Endodermal cell (in vitro differentiated cells): ENCODE data around the gene SPRTN. TPM values are rescaled to one million over a fixed set of nuclear protein-coding genes. Genes with fewer than 3 reads are reported as not detected.

ENCODE experiments used
- DNase-seq: peaks from one replicate; pipeline ENCODE4 v3.0.0-alpha.2; 2017
- H3K27ac ChIP-seq: 2 replicates; pipeline ENCODE4 v1.5.1; 2013; ENCODE audit warnings: mild to moderate bottlenecking, low read depth, low read length, moderate library complexity
- H3K27me3 ChIP-seq: 2 replicates; pipeline ENCODE4 v1.6.1; 2013; ENCODE audit warnings: mild to moderate bottlenecking, low read length, moderate library complexity; ENCODE audit not compliant: insufficient read depth, control insufficient read depth, poor library complexity, severe bottlenecking
- H3K36me3 ChIP-seq: 2 replicates; pipeline ENCODE4 v1.7.0; 2013; ENCODE audit warnings: mild to moderate bottlenecking, low read length, moderate library complexity; ENCODE audit not compliant: control insufficient read depth, insufficient read depth
- H3K4me1 ChIP-seq: one replicate; pipeline ENCODE4 v1.7.0; 2013; ENCODE audit warnings: low read length; ENCODE audit not compliant: control insufficient read depth, insufficient read depth
- H3K4me3 ChIP-seq: 2 replicates; pipeline ENCODE4 v1.5.1; 2013; ENCODE audit warnings: mild to moderate bottlenecking, low read length, moderate library complexity
- H3K9ac ChIP-seq: 2 replicates; pipeline ENCODE4 v1.6.1; 2013; ENCODE audit warnings: mild to moderate bottlenecking, low read length, moderate library complexity; ENCODE audit not compliant: poor library complexity, severe bottlenecking; ENCODE audit errors: extremely low read depth
- H3K9me3 ChIP-seq: 2 replicates; pipeline ENCODE4 v1.6.1; 2013; ENCODE audit warnings: mild to moderate bottlenecking, low read length, moderate library complexity; ENCODE audit not compliant: control insufficient read depth
- H3K27ac Mint-ChIP-seq: 2 replicates; pipeline ENCODE4 v1.8.0; 2020; ENCODE audit warnings: mixed read lengths
- H3K27me3 Mint-ChIP-seq: 2 replicates; pipeline ENCODE4 v1.8.0; 2021; ENCODE audit warnings: mild to moderate bottlenecking, mixed read lengths; ENCODE audit not compliant: insufficient read depth
- H3K36me3 Mint-ChIP-seq: 2 replicates; pipeline ENCODE4 v1.8.0; 2020; ENCODE audit warnings: low read depth, mixed read lengths
- H3K4me1 Mint-ChIP-seq: 2 replicates; pipeline ENCODE4 v1.8.0; 2020; ENCODE audit warnings: mixed read lengths
- H3K4me3 Mint-ChIP-seq: 2 replicates; pipeline ENCODE4 v1.8.0; 2020; ENCODE audit warnings: mild to moderate bottlenecking, moderate library complexity, mixed read lengths
- H3K9me3 Mint-ChIP-seq: 2 replicates; pipeline ENCODE4 v1.8.0; 2020; ENCODE audit warnings: mild to moderate bottlenecking, mixed read lengths
- CTCF ChIP-seq: fragments of 200-600 bp; sonication (generic); conservative IDR thresholded peaks from 2 replicates; pipeline ENCODE4 v1.5.0; 2021; ENCODE audit warnings: antibody characterized with exemption, mild to moderate bottlenecking
- WGBS, 2 experiments: methylation state at CpG; one replicate each; pipeline versions ENCODE4 v1.1.5 to v1.1.7; 2013; ENCODE audit warnings: missing lambda C conversion rate in 2 of 2, mixed read lengths in 1 of 2; ENCODE audit not compliant: insufficient coverage in 1 of 2, insufficient read length in 1 of 2; 5-methylcytosine and 5-hydroxymethylcytosine counted together
- long read RNA-seq, 4 experiments: library from polyadenylated mRNA in 2 of 4; library from RNA in 1 of 4; library from capped mRNA in 1 of 4; stranded (forward) in 3 of 4; unstranded in 1 of 4; transcript quantifications; one replicate each; pipeline ENCODE4 v2.0.0, GENCODE V29; 2020 to 2021; ENCODE audit warnings: inconsistent platforms in 1 of 4
- polyA plus RNA-seq, 2 experiments: library from polyadenylated mRNA; stranded (reverse); fragments of 50-300 nt; gene quantifications; one replicate each; pipeline ENCODE4 v1.2.3, GENCODE V29; 2013
- total RNA-seq, 2 donors: library from RNA; stranded (reverse); fragmentation: NEBNext Ultra II Directional in 1 of 2; extraction: Animal tissue kit (Norgen Biotek cat#: 25700) in 1 of 2; gene quantifications; 2 replicates in 1 of 2; 3 replicates in 1 of 2; pipeline ENCODE4 v1.2.1, GENCODE V29; 2021

The SPRTN gene
- 10 to 100 TPM; 12.4 to 20.4 TPM for total RNA-seq
- 11.3 TPM for polyA plus RNA-seq (2013, experiment 1 of 2)
- 11.5 TPM for polyA plus RNA-seq (2013, experiment 2 of 2)
- long read RNA-seq, experiment 1, transcript SPRTN-202 (5 exons, 3,468 nt), result major isoform, 5 of 7 reads
- long read RNA-seq, experiment 1, partial matches to known transcripts, result 0 of 7 reads
- long read RNA-seq, experiment 1, other reads (novel, unspliced or antisense), result 1 of 7 reads
- long read RNA-seq, experiment 2, transcript SPRTN-202 (5 exons, 3,468 nt), result major isoform, 16 of 19 reads
- long read RNA-seq, experiment 2, partial matches to known transcripts, result 0 of 19 reads
- long read RNA-seq, experiment 2, other reads (novel, unspliced or antisense), result 2 of 19 reads
- long read RNA-seq, experiment 3, transcript SPRTN-202 (5 exons, 3,468 nt), result major isoform, 53 of 65 reads
- long read RNA-seq, experiment 3, transcript SPRTN-204 (4 exons, 3,559 nt), result minor isoform, 8 of 65 reads
- long read RNA-seq, experiment 3, partial matches to known transcripts, result 0 of 65 reads
- long read RNA-seq, experiment 3, other reads (novel, unspliced or antisense), result 4 of 65 reads
- long read RNA-seq, experiment 4, transcript SPRTN-202 (5 exons, 3,468 nt), result major isoform, 7 of 9 reads
- long read RNA-seq, experiment 4, partial matches to known transcripts, result 0 of 9 reads
- long read RNA-seq, experiment 4, other reads (novel, unspliced or antisense), result 2 of 9 reads

GRCh38 chr1:231338270-231339128, at the start of gene SPRTN:
Gene SPRTN, plus strand, starts transcription at chr1:231338293. Its CDS starts 91 bp downstream, at chr1:231338384.
- peaks cover 19% of the 10 kb centered on the region for H3K36me3 ChIP-seq
- no peaks in the 10 kb centered on the region for H3K27me3 ChIP-seq
- H3K9ac ChIP-seq, result peak within 1 kb of the TSS; percentile 71
- WGBS, 2 experiments, result 0 to 2% methylated on average over 14 to 43 of the region's 43 CpGs
- no peaks in the 10 kb centered on the region for H3K27me3 Mint-ChIP-seq
- H3K27ac Mint-ChIP-seq, result peak within 1 kb of the TSS; percentile 98
- H3K9me3 ChIP-seq, result no peaks in the 10 kb centered on the region
- peak within 1 kb of the TSS; percentile 98 for H3K4me3 ChIP-seq
- H3K4me3 Mint-ChIP-seq, result peak within 1 kb of the TSS; percentile 100
- peaks cover 42% of the 10 kb centered on the region for H3K4me1 Mint-ChIP-seq
- H3K27ac ChIP-seq, result peak within 1 kb of the TSS; percentile 89
- H3K36me3 Mint-ChIP-seq, result peaks cover 26% of the 10 kb centered on the region
- no peaks in the 10 kb centered on the region for H3K9me3 Mint-ChIP-seq
- peak; percentile 5 for TF ChIP-seq CTCF
- H3K4me1 ChIP-seq, result peaks cover 8% of the 10 kb centered on the region
- DNase-seq, result no peak

- Histone ChIP-seq H3K4me1 (no peaks in the 10 kb centered on the region), H3K36me3 (no peaks in the 10 kb centered on the region), H3K27ac (no peak overlapping the region), H3K9me3 (no peaks in the 10 kb centered on the region), H3K9ac (no peak overlapping the region), H3K27me3 (no peaks in the 10 kb centered on the region), H3K4me3 (no peak overlapping the region)
- Mint-ChIP-seq H3K4me3 (no peak overlapping the region), H3K4me1 (no peaks in the 10 kb centered on the region), H3K9me3 (no peaks in the 10 kb centered on the region), H3K27ac (no peak overlapping the region), H3K27me3 (peaks cover 6% of the 10 kb centered on the region), H3K36me3 (no peaks in the 10 kb centered on the region)
- TF ChIP-seq CTCF, result no peak
- no peak for DNase-seq
- WGBS, 2 experiments, result 92 to 96% methylated on average over 3 to 4 of the region's 4 CpGs
Measured at GRCh38 chr1:231295938-231296337, 42.2 kb upstream of the SPRTN start.

- H3K27me3 ChIP-seq, result no peaks in the 10 kb centered on the region
- H3K4me3 ChIP-seq, result no peak overlapping the region
- Mint-ChIP-seq H3K4me3 (no peak overlapping the region), H3K27ac (no peak overlapping the region), H3K36me3 (no peaks in the 10 kb centered on the region), H3K4me1 (no peaks in the 10 kb centered on the region), H3K27me3 (no peaks in the 10 kb centered on the region), H3K9me3 (no peaks in the 10 kb centered on the region)
- no peak for TF ChIP-seq CTCF
- H3K36me3 ChIP-seq, result no peaks in the 10 kb centered on the region
- no peak for DNase-seq
- 86 to 87% methylated on average over 2 to 3 of the region's 3 CpGs for WGBS, 2 experiments
- no peaks in the 10 kb centered on the region for H3K4me1 ChIP-seq
- H3K9me3 ChIP-seq, result no peaks in the 10 kb centered on the region
- H3K27ac ChIP-seq, result no peak overlapping the region
- no peak overlapping the region for H3K9ac ChIP-seq
Measured at GRCh38 chr1:231301990-231302389, 36.1 kb upstream of the SPRTN start.
